OCI-LY1 (cell line): ENCODE measurements around the gene CACFD1.

Source experiments
- EZH2 ChIP-seq: fragments of 200-600 bp; sonication (generic), shearing (Covaris generic); IDR thresholded peaks from 2 replicates; pipeline ENCODE4 v1.8.0; 2017; ENCODE audit warnings: borderline replicate concordance, mixed run types, mild to moderate bottlenecking, antibody characterized with exemption, low read length, moderate library complexity, mixed read lengths
- TF ChIP-seq, protein P1 (sequence below): fragments of 200-600 bp; sonication (generic), shearing (Covaris generic); IDR thresholded peaks from 2 replicates; pipeline ENCODE4 v1.5.1; 2017; ENCODE audit warnings: mild to moderate bottlenecking, antibody characterized with exemption, low read length, moderate library complexity, mixed read lengths

DNA sequence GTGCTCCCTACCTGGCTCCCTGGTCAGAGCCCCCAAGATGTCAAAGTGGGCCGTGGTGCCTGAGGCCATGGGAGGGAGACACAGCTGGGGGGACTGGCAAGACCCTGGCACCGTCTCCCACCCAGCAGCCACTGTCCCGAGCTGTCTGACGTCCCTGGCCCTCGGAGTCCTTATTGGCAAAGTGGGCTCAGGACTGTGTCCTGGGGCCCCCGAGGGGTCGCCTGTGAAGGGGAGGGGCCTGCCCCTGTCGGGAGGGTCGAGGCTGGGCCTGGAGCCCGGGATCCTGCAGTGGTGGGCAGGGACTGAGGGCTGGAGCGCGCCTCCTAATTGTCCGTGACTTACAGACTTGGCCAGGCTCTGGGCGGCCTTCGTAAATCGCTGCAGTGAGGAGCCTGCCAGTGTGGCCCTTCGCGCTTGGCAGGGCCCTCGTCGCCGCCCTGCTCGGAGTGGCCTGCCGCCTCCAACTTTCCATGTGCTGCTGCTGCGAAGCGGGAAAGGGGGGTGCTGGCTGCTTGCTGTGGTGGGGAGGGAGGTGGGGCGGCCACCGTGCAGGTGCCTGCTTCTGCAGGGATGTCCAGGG is 51.2 kb downstream of the CACFD1 start:
- TF ChIP-seq, protein P1, sequence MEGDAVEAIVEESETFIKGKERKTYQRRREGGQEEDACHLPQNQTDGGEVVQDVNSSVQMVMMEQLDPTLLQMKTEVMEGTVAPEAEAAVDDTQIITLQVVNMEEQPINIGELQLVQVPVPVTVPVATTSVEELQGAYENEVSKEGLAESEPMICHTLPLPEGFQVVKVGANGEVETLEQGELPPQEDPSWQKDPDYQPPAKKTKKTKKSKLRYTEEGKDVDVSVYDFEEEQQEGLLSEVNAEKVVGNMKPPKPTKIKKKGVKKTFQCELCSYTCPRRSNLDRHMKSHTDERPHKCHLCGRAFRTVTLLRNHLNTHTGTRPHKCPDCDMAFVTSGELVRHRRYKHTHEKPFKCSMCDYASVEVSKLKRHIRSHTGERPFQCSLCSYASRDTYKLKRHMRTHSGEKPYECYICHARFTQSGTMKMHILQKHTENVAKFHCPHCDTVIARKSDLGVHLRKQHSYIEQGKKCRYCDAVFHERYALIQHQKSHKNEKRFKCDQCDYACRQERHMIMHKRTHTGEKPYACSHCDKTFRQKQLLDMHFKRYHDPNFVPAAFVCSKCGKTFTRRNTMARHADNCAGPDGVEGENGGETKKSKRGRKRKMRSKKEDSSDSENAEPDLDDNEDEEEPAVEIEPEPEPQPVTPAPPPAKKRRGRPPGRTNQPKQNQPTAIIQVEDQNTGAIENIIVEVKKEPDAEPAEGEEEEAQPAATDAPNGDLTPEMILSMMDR = no peak
- no peak for TF ChIP-seq EZH2
